Putamen (tissue), 1 donor: ENCODE measurements around the gene ARHGAP18.

Experiments used
- DNase-seq: peaks from one replicate; pipeline ENCODE4 v3.0.0-alpha.2; 2016; ENCODE audit warnings: low spot score

The ARHGAP18 gene

DNA sequence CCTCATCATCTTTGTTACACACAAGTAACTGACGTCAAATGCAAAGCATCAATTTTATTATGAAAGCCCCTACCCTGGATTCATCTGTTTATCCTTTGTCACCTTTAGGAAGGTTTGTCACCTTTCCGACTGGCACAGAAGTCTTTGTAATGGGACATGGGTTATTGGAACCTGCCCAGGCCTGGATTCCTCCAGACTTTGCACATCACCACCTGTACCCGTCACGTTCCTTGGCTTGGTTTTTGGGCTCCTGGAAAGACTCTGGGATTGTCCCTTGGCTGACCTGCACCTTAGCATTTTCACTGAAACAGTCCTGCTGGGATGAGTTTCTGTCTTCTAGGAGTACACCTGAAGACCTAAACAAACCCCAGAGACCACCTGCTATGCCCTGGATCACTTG is 15.4 kb upstream of the ARHGAP18 start:
- DNase-seq: no peak

GRCh38 chr6:129719692-129720091 is 9.7 kb upstream of the ARHGAP18 start:
- no peak for DNase-seq

GRCh38 chr6:129717277-129717676 is 7.3 kb upstream of the ARHGAP18 start:
- no peak for DNase-seq

- DNase-seq: no peak
These were observed 3.9 kb upstream of the ARHGAP18 start for GRCh38 chr6:129713806-129714333.

GRCh38 chr6:129711271-129711631 is 1.3 kb upstream of the ARHGAP18 start:
- no peak for DNase-seq

GRCh38 chr6:129710450-129711270 is 683 bp upstream of the ARHGAP18 start:
- no peak for DNase-seq

DNA sequence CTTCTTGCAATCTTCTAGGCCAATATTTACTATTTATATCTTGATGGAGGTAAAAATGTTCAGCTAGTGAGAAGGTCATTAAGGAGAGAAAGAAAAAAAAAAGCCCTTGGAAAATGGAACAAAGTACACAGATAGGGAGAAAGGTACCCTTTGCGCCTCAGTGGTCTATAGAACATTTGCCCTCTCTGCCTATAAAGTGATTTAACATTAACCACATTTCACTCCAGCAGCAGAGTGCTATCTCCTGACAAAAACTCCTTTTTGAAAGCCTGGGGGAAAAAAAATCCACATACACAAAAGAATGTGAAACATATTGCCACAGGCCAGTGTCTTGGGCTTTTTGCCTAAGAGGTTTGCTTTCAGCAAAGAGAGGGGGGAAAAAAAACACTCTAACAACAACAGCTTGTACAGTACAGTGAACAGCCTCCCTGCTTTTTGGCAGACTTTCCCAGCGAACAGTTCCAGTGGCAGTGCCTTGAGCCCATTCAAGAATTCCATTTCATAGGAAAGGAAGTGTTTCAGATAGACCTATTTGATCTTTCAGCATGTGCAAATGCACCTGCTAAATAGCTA is 695 bp downstream of the ARHGAP18 start:
- no peak for DNase-seq

- DNase-seq: no peak
These were observed 1.3 kb downstream of the ARHGAP18 start for GRCh38 chr6:129708496-129709195.

DNA sequence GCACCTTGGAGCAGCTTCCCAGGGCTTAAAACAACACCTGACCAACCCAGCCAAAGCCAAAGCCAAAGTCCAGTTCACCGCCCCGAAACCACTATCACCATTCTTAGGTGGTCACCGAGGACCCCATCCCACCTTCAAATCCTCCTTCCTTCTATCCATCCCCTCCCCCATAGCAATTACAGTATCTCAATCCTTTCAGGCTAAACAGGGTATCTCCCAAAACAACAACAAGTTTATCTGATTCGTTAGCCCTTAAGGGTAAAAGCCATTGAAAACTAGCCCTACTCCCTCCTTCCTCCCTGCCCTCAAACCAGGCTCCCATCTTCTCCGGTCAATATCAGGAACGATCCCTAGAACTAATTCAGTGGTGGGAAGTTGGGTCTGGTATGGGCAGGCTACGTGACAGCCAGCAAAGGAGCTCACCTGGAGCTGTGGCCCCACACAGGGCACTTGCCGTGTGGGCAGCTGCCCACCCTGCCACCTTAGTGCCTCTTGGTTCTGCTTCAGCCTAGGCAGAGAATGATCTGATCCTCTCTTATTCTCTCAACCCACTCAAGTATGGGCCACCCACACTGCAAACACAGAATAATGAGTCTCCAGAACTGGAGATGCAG is 2.0 kb downstream of the ARHGAP18 start:
- DNase-seq: no peak

GRCh38 chr6:129707028-129707427 is 2.9 kb downstream of the ARHGAP18 start:
- DNase-seq: no peak

- DNase-seq: no peak
These were observed 4.8 kb downstream of the ARHGAP18 start for GRCh38 chr6:129705212-129705611.

- no peak for DNase-seq
These were observed 5.3 kb downstream of the ARHGAP18 start for GRCh38 chr6:129704708-129705107.

GRCh38 chr6:129701721-129702455 is 8.1 kb downstream of the ARHGAP18 start:
- no peak for DNase-seq

DNA sequence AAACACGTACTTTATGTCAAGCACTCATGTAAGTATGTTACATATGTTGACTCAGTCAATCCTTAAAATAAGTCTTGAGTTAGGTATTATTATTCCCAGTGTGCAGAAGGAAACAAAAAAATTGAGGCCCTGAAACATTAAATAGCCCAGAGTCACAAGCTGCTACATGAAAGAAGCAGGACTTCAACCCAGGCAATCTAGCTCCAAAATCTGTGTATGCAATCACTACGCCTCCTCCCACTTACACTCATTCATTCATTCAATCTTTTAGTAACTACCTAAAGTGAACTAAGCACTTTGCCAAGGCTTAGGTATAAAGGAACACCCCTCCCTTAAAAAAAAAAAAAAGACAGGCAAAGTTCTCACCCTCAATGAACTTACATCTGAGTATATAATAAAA is 9.3 kb downstream of the ARHGAP18 start:
- no peak for DNase-seq

- no peak for DNase-seq
These were observed 10.3 kb downstream of the ARHGAP18 start for GRCh38 chr6:129699659-129700058.

GRCh38 chr6:129698430-129698829 is 11.5 kb downstream of the ARHGAP18 start:
- DNase-seq: no peak

GRCh38 chr6:129697788-129698187 is 12.2 kb downstream of the ARHGAP18 start:
- DNase-seq: no peak

- DNase-seq: no peak
These were observed 13.1 kb downstream of the ARHGAP18 start for GRCh38 chr6:129696843-129697242.

GRCh38 chr6:129696028-129696418 is 14.0 kb downstream of the ARHGAP18 start:
- no peak for DNase-seq

DNA sequence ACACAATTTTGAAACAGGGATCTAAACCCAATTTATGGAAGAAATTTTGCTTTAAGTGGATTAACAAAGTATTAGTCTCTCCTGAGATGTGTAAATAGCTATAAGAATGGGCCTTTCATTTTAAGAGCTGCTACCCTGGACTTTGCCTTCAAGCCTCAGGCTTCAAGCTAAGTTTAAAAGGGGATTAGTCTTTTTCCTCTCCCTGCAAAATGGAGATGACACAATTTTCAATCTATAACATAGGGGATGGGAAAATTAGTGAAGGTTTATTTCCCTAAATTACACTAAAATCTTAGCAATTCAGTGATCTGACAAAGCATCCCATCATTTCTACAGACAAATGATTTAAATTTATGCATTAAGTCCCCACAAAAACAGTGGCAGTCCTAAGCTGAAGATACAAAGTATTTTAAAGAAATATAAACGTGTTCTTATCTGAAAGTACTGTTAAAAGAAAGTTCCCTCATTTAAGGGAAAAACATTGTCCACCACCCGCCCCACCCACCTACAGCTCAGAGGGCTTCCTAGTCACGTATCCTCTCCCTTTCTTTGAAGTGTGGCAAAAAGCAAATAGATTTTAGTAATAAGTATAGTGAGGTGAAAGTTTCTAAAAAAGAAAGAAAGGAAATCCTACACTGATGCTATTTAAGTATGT is 14.5 kb downstream of the ARHGAP18 start:
- DNase-seq: no peak

- no peak for DNase-seq
These were observed 15.9 kb downstream of the ARHGAP18 start for GRCh38 chr6:129694036-129694435.
